Heart right ventricle (tissue), 16 donors: ENCODE results near the gene SCUBE1. TPM values are rescaled to one million over a fixed set of nuclear protein-coding genes. Genes with fewer than 3 reads are reported as not detected.

Experiments used
- ATAC-seq, 8 donors: fragments of 200-7000 bp; cut with Tn5 transposase; one replicate each; pipeline ENCODE4 v1.9.1; 2020; ENCODE audit warnings: mild to moderate bottlenecking in 8 of 8, moderate library complexity in 8 of 8, moderate number of reproducible peaks in 1 of 8
- DNase-seq, 2 donors: peaks; one replicate each; pipeline ENCODE4 v3.0.0-alpha.2; 2020
- H3K27ac ChIP-seq, 10 donors: fragments of 200-600 bp; sonication (generic) in 2 of 10; one replicate each; pipeline versions ENCODE4 v1.5.0 to v1.8.0; 2020 to 2022; ENCODE audit warnings: mild to moderate bottlenecking in 3 of 10
- H3K27me3 ChIP-seq, 7 donors: fragments of 200-600 bp; one replicate each; pipeline ENCODE4 v1.8.0; 2021 to 2022; ENCODE audit warnings: mild to moderate bottlenecking in 2 of 7
- H3K36me3 ChIP-seq, 9 donors: fragments of 200-600 bp; sonication (generic) in 1 of 9; one replicate each; pipeline versions ENCODE4 v1.5.0 to v1.8.0; 2020 to 2022; ENCODE audit warnings: mild to moderate bottlenecking in 2 of 9
- H3K4me1 ChIP-seq, 9 donors: fragments of 200-600 bp; sonication (generic) in 1 of 9; one replicate each; pipeline versions ENCODE4 v1.5.0 to v1.8.0; 2020 to 2022; ENCODE audit warnings: mild to moderate bottlenecking in 4 of 9
- H3K4me3 ChIP-seq, 10 donors: fragments of 200-600 bp; sonication (generic) in 2 of 10; one replicate each; pipeline versions ENCODE4 v1.5.0 to v1.8.0; 2020 to 2022; ENCODE audit warnings: mild to moderate bottlenecking in 7 of 10, moderate library complexity in 2 of 10
- H3K9me3 ChIP-seq, 11 donors: fragments of 200-600 bp in 10 of 11; sonication (generic) in 2 of 11; one replicate each; pipeline versions ENCODE4 v1.5.0 to v1.8.0; 2013 to 2022; ENCODE audit warnings: mild to moderate bottlenecking in 2 of 11, control low read depth in 1 of 11, moderate library complexity in 1 of 11
- CTCF ChIP-seq, 9 donors: fragments of 200-600 bp; sonication (generic) in 2 of 9; IDR thresholded peaks; one replicate each; pipeline versions ENCODE4 v1.5.0 to v1.8.0; 2021 to 2022; ENCODE audit warnings: antibody characterized with exemption in 9 of 9, mild to moderate bottlenecking in 5 of 9, moderate library complexity in 1 of 9
- WGBS, 2 donors: extraction: QIAGEN DNeasy Blood & Tissue Kit; methylation state at CpG; one replicate each; pipeline ENCODE4 v1.1.7; 2013; ENCODE audit warnings: inconsistent platforms in 1 of 2; 5-methylcytosine and 5-hydroxymethylcytosine counted together
- intact Hi-C, 10 donors: fragments of 100-400 bp; cut with DNase I; formaldehyde crosslinking; loops; one replicate each; pipeline versions ENCODE4 v1.11.1 to v1.14.2; 2022
- polyA plus RNA-seq, 2 donors: library from polyadenylated mRNA; stranded (reverse); fragments of 200-250 nt; gene quantifications; one replicate each; pipeline ENCODE4 v1.2.3, GENCODE V29; 2013
- total RNA-seq, 10 donors: library from RNA; stranded (reverse); fragmentation: NEBNext Ultra II Directional in 3 of 10; extraction: Animal tissue kit (Norgen Biotek cat#: 25700) in 3 of 10; gene quantifications; one replicate each; pipeline versions ENCODE4 v1.2.1 to v1.2.4, GENCODE V29; 2021 to 2023
- donor health status: Arrhythmogenic right ventricular cardiomyopathy.
- donor health status: ischemic (EF 13 %, LVEDD 7.1; RV severe dilation, severe dysfunction).
- donor health status: healthy with polysubstance abuse.
- donor health status: DM: no; HTN: yes; CAD: no.
- donor health status: DM: no; HTN: no; CAD: no.
- donor health status: ischemic (EF 25% LVEDD 6.9; RV normal size, moderate dysfunction).
- donor health status: ischemic (EF 25% LVEDD 5.7; RV mildly dilated, moderate dysfunction).
- donor health status: healthy.
- donor health status: DM: yes; HTN: yes; CAD: no.
- donor health status: Ischemic cardiomyopathy.
- donor health status: ischemic (EF 35%, LVEDD 5.7; RV mildly dilated, moderate dysfunction).
- donor health status: nonischemic (EF 11% LVEDD 7.7; RV severe dilation, severe dysfunction).
- donor health status: DM: yes; HTN: yes; CAD: no.
- donor health status: PGD.
- donor health status: ischemic (EF 29% LVEDD 5.4; RV normal size, mild dysfunction).
- donor health status: nonischemic (EF 23%, LVEDD 6.1; RV moderate dilation, normal function).

SCUBE1 gene
- total and polyA plus RNA-seq, 12 donors: 0.01 to 0.60 (median 0.13) TPM; not detected in 1

- Histone ChIP-seq H3K4me3 (no peak overlapping the region), H3K27ac (no peak overlapping the region), H3K4me1 (peaks cover 0 to 25% (median 15%) of the 10 kb centered on the region in 9 donors), H3K9me3 (no peaks in the 10 kb centered on the region), H3K27me3 (peaks cover 0 to 10% (median 0%) of the 10 kb centered on the region in 7 donors), H3K36me3 (no peaks in the 10 kb centered on the region)
- DNase-seq (no peak), ATAC-seq (no peak)
- intact Hi-C loops: no loop called here
- WGBS, 2 donors: 93 to 99% methylated on average over 6 of the region's 6 CpGs
- no peak for TF ChIP-seq CTCF (IDR thresholded peaks at IDR 0.05)
These were observed 100.5 kb downstream of the SCUBE1 start for GRCh38 chr22:43242627-43243026.

- 88 to 94% methylated on average over 14 of the region's 14 CpGs for WGBS, 2 donors
- Histone ChIP-seq H3K27me3 (peaks cover 0 to 10% (median 0%) of the 10 kb centered on the region in 7 donors), H3K9me3 (no peaks in the 10 kb centered on the region), H3K36me3 (no peaks in the 10 kb centered on the region), H3K4me3 (no peak overlapping the region), H3K27ac (no peak overlapping the region), H3K4me1 (peaks cover 0 to 33% (median 22%) of the 10 kb centered on the region in 9 donors)
- DNase-seq (no peak), ATAC-seq (no peak)
- intact Hi-C loops: no loop called here
- TF ChIP-seq CTCF (IDR thresholded peaks at IDR 0.05): no peak
These were observed 101.3 kb downstream of the SCUBE1 start for GRCh38 chr22:43241699-43242386.

- 87 to 95% methylated on average over 15 of the region's 15 CpGs for WGBS, 2 donors
- H3K4me1 ChIP-seq: peaks cover 0 to 39% (median 27%) of the 10 kb centered on the region in 9 donors
- no peak overlapping the region for H3K4me3 ChIP-seq
- DNase-seq (no peak), ATAC-seq (no peak)
- peaks cover 0 to 10% (median 0%) of the 10 kb centered on the region in 7 donors for H3K27me3 ChIP-seq
- H3K27ac ChIP-seq: no peak overlapping the region
- H3K36me3 ChIP-seq: no peaks in the 10 kb centered on the region
- TF ChIP-seq CTCF (IDR thresholded peaks at IDR 0.05): no peak
- intact Hi-C loops: no loop called here
- H3K9me3 ChIP-seq: no peaks in the 10 kb centered on the region
These were observed 102.0 kb downstream of the SCUBE1 start for GRCh38 chr22:43241138-43241597.

- Histone ChIP-seq H3K27ac (no peak overlapping the region), H3K4me3 (no peak overlapping the region), H3K9me3 (no peaks in the 10 kb centered on the region), H3K27me3 (peaks cover 0 to 10% (median 0%) of the 10 kb centered on the region in 7 donors), H3K36me3 (no peaks in the 10 kb centered on the region), H3K4me1 (peaks cover 0 to 45% (median 30%) of the 10 kb centered on the region in 9 donors)
- no peak for ATAC-seq
- no peak for DNase-seq
- no peak for TF ChIP-seq CTCF (IDR thresholded peaks at IDR 0.05)
- WGBS, 2 donors: 84 to 87% methylated on average over 7 of the region's 7 CpGs
- intact Hi-C loops: no loop called here
These were observed 102.6 kb downstream of the SCUBE1 start for GRCh38 chr22:43240614-43241013.
